Sigmoid colon (tissue), 7 donors: ENCODE results near the gene ASIC3. TPM values are rescaled to one million over a fixed set of nuclear protein-coding genes. Genes with fewer than 3 reads are reported as not detected.

Experiments used
- DNase-seq: peaks from one replicate; pipeline ENCODE4 v3.0.0-alpha.2; 2019
- H3K27ac ChIP-seq, 4 donors: fragments of 200-600 bp; sonication (generic); one replicate each; pipeline ENCODE4 v1.5.1; 2016 to 2019; ENCODE audit warnings: mild to moderate bottlenecking in 1 of 4
- H3K27me3 ChIP-seq, 3 donors: fragments of 200-600 bp; sonication (generic); one replicate each; pipeline ENCODE4 v1.5.1; 2019; ENCODE audit warnings: mild to moderate bottlenecking in 1 of 3
- H3K36me3 ChIP-seq, 4 donors: fragments of 200-600 bp; sonication (generic); one replicate each; pipeline ENCODE4 v1.5.1; 2016 to 2019
- H3K4me1 ChIP-seq, 4 donors: fragments of 200-600 bp; sonication (generic); one replicate each; pipeline ENCODE4 v1.5.1; 2017 to 2019
- H3K4me3 ChIP-seq, 4 donors: fragments of 200-600 bp; sonication (generic); one replicate each; pipeline ENCODE4 v1.5.1; 2017 to 2019; ENCODE audit warnings: mild to moderate bottlenecking in 2 of 4, moderate library complexity in 1 of 4
- H3K9me3 ChIP-seq, 4 donors: fragments of 200-600 bp in 3 of 4; sonication (generic) in 3 of 4; one replicate each; pipeline versions ENCODE4 v1.5.1 to v1.6.1; 2013 to 2019
- CTCF ChIP-seq, 4 experiments: fragments of 450-650 bp in 3 of 4; fragments of 200-600 bp in 1 of 4; IDR thresholded peaks; one replicate each; pipeline ENCODE4 v1.5.1; 2016 to 2019; ENCODE audit warnings: antibody characterized with exemption in 4 of 4, mild to moderate bottlenecking in 3 of 4, moderate library complexity in 2 of 4
- EP300 ChIP-seq, 4 donors: sonication (generic); formaldehyde crosslinking; IDR thresholded peaks; one replicate each; pipeline ENCODE4 v1.6.1; 2017; ENCODE audit warnings: antibody characterized with exemption in 4 of 4
- POLR2A ChIP-seq, 2 donors: fragments of 450-650 bp; IDR thresholded peaks; one replicate each; pipeline ENCODE4 v1.6.1; 2016; ENCODE audit warnings: antibody characterized with exemption in 2 of 2, mild to moderate bottlenecking in 2 of 2, moderate library complexity in 2 of 2
- POLR2AphosphoS5 ChIP-seq, 4 donors: sonication (generic); formaldehyde crosslinking; IDR thresholded peaks; one replicate each; pipeline ENCODE4 v1.6.1; 2017; ENCODE audit warnings: antibody characterized with exemption in 4 of 4
- WGBS, 2 donors: extraction: QIAGEN DNeasy Blood & Tissue Kit; methylation state at CpG; one replicate each; pipeline ENCODE4 v1.1.7; 2013; 5-methylcytosine and 5-hydroxymethylcytosine counted together
- intact Hi-C: fragments of 100-400 bp; cut with DNase I; formaldehyde crosslinking; loops from one replicate; pipeline ENCODE4 v1.15.1; 2023
- polyA plus RNA-seq, 3 donors: library from polyadenylated mRNA; stranded (reverse); fragments of 200-250 nt; gene quantifications; one replicate each; pipeline ENCODE4 v1.2.3, GENCODE V29; 2013
- total RNA-seq, 4 donors: library from RNA; depleted of rRNA; stranded (reverse); fragments of >200 nt; gene quantifications; one replicate each; pipeline ENCODE4 v1.1.0, GENCODE V29; 2016
- donor health status: healthy with polysubstance abuse.
- donor health status: Bipolar disorder and iron deficiency.
- donor health status: healthy.

The ASIC3 gene
- total and polyA plus RNA-seq, 7 donors, result 0.46 to 8.6 (median 3.1) TPM

DNA sequence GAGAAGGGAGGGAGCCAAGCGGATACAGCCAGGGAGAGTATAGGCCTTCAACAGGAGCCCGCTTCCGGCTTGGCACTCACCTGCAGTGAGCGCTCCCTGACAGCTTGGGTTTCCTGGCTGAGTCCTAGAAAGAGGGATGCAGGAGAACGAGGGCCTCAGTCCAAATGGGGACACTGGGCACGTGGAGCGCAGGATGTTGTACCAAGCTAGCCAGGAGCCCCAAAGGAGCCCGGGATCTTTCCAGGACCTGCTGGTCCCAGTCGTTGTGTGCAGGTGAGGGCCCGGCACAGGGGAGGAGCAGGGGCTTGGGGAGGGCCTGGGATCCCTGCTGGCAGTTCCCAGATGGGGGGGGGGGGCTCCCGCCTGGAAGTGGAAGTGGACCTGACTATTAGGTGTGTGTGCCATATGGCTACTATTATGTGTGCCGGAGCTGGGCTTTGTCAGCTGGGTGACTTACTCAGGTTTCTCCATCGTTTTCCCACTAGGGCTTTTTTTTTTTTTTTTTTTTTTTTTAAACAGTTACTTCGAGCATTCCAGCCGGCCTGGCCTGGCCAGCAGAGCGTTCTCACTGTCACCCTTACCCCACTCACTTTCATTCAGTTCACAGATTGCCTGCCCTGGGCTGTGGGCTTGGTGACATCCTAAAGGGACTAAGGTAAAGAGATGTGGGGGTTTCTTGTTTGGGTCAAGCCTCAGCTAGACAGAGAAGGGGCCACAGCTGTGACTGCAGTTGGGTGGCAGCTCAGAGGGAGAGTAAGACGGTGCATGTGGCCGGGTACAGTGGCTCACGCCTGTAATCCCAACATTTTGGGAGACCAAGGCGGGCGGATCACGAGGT lies 41.8 kb downstream of the ASIC3 start:
- peaks cover 0 to 3% (median 1%) of the 10 kb centered on the region in 4 donors for H3K36me3 ChIP-seq
- peaks cover 0 to 71% (median 57%) of the 10 kb centered on the region in 4 donors for H3K4me1 ChIP-seq
- no peak for TF ChIP-seq CTCF (IDR thresholded peaks at IDR 0.05)
- TF ChIP-seq POLR2A (IDR thresholded peaks at IDR 0.05), result no peak
- TF ChIP-seq EP300 (IDR thresholded peaks at IDR 0.05), result no peak
- no peak for TF ChIP-seq POLR2AphosphoS5 (IDR thresholded peaks at IDR 0.05)

GRCh38 chr7:151091003-151091402 lies 42.7 kb downstream of the ASIC3 start:
- no peak for DNase-seq
- intact Hi-C loops, result no loop called here
- 91% methylated on average over 7 of the region's 7 CpGs for WGBS, 2 donors
- Histone ChIP-seq H3K9me3 (no peaks in the 10 kb centered on the region), H3K4me3 (no peak overlapping the region), H3K36me3 (peaks cover 0 to 3% (median 1%) of the 10 kb centered on the region in 4 donors), H3K27ac (peak overlapping the region in 3 of 4 donors; percentile 86 to 96 (median 89)), H3K4me1 (peaks cover 0 to 66% (median 53%) of the 10 kb centered on the region in 4 donors), H3K27me3 (no peaks in the 10 kb centered on the region)
- no peak for TF ChIP-seq POLR2A (IDR thresholded peaks at IDR 0.05)
- no peak for TF ChIP-seq CTCF (IDR thresholded peaks at IDR 0.05)

More for the DNA sequence above, 41.8 kb downstream of the ASIC3 start:
- intact Hi-C loops, result loop anchor here (5.0 kb wide), 1 partner anchor 113 kb away; the partner anchor contains the start of gene KCNH2
- Histone ChIP-seq H3K9me3 (no peaks in the 10 kb centered on the region), H3K27me3 (no peaks in the 10 kb centered on the region), H3K4me3 (peak overlapping the region in 3 of 4 donors; percentile 35 to 89 (median 65)), H3K27ac (peak overlapping the region; percentile 86 to 96 (median 88))
- no peak for DNase-seq
- WGBS, 2 donors, result 85 to 88% methylated on average over 22 of the region's 22 CpGs

GRCh38 chr7:151091431-151091830 lies 43.1 kb downstream of the ASIC3 start:
- intact Hi-C loops, result no loop called here
- Histone ChIP-seq H3K27me3 (no peaks in the 10 kb centered on the region), H3K4me1 (peaks cover 0 to 66% (median 53%) of the 10 kb centered on the region in 4 donors), H3K4me3 (no peak overlapping the region), H3K9me3 (no peaks in the 10 kb centered on the region), H3K27ac (peak overlapping the region in 2 of 4 donors; percentile 86 to 96), H3K36me3 (peaks cover 0 to 3% (median 1%) of the 10 kb centered on the region in 4 donors)
- peak in 2 of 4 experiments; percentile 30 to 31 for TF ChIP-seq CTCF (IDR thresholded peaks at IDR 0.05)
- no peak for TF ChIP-seq POLR2A (IDR thresholded peaks at IDR 0.05)
- WGBS, 2 donors, result 38 to 58% methylated on average over 6 of the region's 6 CpGs
- DNase-seq, result no peak

DNA sequence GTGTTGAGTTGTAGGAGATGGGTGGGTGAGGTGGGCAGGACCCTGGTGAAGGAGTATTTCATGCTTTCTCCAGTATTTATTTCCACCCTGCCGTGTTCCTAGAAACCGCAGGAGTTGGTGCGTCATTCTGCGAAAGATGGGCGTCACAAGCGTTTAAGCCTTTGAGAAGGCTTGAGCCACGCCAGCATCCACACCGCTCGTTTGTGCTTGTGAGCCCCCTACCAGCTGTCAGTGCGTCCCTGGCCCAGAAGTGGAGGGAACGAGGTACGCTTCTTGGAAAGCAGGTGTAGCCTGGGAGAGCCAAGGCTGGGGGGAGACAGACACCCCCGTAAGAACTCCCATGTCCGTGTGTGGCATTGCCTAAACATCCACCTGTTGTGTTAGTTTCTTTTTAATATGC lies 43.7 kb downstream of the ASIC3 start:
- H3K36me3 ChIP-seq, result peaks cover 0 to 3% (median 1%) of the 10 kb centered on the region in 4 donors
- H3K4me1 ChIP-seq, result peaks cover 0 to 66% (median 53%) of the 10 kb centered on the region in 4 donors
- H3K27ac ChIP-seq, result no peak overlapping the region
- H3K27me3 ChIP-seq, result no peaks in the 10 kb centered on the region
- WGBS, 2 donors, result 91 to 94% methylated on average over 14 of the region's 14 CpGs
- no peak overlapping the region for H3K4me3 ChIP-seq
- TF ChIP-seq POLR2A (IDR thresholded peaks at IDR 0.05) (no peak), CTCF (IDR thresholded peaks at IDR 0.05) (no peak), POLR2AphosphoS5 (IDR thresholded peaks at IDR 0.05) (no peak), EP300 (IDR thresholded peaks at IDR 0.05) (no peak)
- intact Hi-C loops, result no loop called here
- DNase-seq, result no peak
- H3K9me3 ChIP-seq, result no peaks in the 10 kb centered on the region
